Non-pigmented ciliary epithelial cell (primary cell): ENCODE results near the gene KLHDC8A.
"Not testable (repeated sequence)": the region's sequence is repeated elsewhere in the genome, so short reads cannot be mapped to it uniquely, and the experiment has no call there.

Experiments
- DNase-seq: peaks from one replicate; pipeline ENCODE4 v3.0.0-alpha.2; 2010; ENCODE audit warnings: low read depth

Gene KLHDC8A

DNA sequence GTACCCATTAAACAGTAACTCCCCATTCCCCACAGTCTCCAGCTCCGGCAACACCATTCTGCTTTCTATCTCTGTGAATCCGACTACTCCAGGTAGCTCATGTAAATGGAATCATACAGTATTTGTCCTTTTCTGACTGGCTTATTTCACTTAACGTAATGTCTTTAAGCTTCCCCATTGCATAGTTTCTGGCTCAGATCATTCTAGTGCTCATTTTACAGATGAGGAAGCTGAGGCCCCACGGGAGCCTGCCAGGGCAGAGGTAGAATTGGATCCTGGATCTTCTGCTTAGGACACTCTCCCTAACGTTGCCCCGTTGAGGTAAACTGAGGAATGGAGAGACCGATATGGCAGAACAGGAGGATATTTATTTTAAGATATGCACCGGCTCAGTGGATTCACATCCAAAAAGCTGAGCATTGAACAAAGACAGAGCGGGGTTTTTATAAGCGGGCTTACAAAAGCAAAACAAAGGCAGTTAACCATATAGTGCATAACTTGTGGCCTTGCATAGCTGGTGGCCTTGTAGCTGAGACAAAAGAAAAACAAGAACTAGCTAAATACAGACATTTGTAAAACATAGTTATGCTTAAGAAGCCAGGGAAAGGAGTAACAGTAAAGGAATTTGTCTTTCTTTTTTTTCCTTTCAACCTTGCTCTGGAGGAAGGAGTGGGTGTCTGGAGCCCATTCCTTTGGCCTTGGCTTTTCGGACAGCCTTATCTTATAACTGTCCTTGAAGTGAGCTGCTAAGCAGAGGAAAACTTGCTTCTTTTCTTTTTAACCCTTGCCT lies 15.3 kb upstream of the KLHDC8A start:
- peak; percentile 71 for DNase-seq

DNA sequence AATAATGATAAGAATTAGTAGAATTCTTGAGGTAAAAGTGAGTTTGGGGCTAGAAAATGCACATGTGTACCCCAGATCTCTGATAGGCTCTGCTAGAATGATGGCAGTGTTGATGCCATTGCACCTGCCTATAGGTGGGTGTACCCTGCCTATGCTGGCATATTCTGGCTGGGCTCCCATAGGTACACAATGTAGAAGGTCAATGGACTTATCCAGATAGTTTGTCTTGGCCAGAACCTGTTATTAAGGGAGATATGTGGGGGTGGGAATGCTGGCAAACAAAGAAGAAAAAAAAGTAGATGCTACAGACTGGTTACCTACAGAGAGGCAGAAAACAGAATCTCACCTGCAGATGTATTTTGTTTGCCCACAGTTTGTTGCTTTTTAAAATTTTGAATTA lies 14.1 kb upstream of the KLHDC8A start:
- no peak for DNase-seq

DNA sequence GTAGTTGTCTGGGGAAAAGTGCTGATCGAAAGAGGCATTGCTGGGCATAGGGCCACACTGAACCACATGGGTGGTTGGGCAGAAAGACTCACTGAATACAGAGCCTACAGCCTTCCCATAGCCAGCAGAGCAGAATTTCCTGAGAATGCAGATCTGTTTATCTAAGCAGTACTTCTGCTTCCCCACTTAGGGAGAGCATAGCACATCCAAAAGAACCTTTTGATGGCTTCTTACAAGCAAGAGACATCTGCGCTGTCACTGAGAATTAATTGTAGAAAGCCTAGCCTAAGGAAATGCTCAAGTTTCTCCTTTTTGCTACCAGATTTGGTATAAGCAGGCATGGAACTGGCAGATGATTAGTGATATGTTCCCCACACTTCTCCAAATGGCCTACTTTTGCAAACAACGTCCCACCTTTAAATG lies 13.0 kb upstream of the KLHDC8A start:
- no peak for DNase-seq

DNA sequence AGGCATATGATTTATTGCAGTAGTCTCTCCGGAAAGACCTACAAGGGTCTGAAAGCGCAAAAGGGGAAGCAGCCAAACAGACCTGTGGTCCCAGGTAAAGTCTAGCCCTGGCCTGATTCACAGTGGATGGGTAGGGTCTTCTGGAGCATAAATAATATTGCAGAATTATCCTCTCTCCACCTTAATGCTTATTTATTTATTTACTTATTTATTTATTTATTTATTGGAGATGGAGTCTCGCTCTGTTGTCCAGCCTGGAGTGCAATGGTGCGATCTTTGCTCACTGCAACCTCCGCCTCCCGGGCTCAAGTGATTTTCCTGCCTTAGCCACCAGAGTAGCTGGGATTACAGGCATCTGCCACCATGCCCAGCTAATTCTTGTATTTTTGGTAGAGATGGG lies 11.8 kb upstream of the KLHDC8A start:
- DNase-seq, result no peak

DNA sequence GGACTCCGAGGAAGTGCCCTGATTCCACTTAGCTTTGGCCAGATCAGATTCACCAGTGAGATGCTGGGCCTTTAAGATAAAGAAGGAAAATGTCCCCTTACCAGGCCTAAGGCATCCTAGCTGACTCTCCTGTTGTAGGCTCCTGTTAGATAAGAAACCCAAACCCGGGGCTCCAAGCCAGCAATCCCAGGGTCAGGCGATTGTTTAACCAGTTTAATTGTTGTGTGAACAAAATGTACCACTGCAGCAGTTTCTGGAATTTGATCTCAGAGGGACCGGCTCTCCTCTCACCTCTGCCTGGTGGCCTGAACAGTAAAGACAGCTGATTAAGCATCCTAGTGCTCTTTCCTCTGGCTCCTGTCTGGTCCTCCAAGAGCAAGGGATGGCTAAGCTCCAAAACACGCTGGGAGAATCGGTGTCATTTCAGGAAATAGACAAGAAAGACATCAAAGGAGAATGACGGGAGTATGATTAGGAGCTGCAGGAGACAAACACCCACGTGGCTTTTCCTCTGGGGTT lies 9.3 kb upstream of the KLHDC8A start:
- no peak for DNase-seq

DNA sequence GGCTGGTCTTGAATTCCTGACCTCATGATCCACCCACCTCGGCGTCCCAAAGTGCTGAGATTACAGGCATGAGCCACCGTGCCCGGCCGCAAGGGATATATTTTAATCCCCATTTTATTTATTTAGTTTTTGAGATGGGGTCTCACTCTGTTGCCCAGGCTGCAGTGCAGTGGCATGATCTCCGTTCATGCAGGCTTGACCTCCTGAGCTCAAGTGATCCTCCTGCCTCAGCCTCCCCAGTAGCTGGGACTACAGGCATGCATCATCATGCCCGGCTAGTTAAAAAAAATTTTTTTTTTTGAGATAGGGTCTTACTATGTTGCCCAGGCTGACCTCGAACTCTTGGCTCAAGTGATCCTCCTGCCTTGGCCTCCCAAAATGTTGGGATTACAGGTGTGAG lies 8.4 kb upstream of the KLHDC8A start:
- DNase-seq, result not testable (repeated sequence)

DNA sequence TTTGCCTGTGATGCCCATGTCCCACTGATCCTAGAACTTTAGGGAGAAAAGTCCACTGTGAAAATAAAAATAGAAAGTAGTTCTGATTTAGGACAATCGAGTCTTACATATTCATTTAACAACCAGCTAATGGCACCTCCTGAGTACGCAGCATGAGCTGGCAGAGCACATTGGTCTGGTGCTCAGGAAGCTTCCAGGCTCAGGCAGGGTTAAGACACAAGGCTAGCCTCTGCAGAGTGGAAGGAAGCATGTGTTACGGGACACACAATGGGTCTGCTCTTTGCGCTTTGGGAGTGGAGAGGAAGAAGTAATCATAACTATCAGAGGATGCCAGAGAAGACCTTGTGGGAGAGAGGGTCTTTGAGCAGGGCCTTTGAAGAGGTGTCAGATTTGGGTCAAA lies 4.2 kb upstream of the KLHDC8A start:
- DNase-seq, result no peak

DNA sequence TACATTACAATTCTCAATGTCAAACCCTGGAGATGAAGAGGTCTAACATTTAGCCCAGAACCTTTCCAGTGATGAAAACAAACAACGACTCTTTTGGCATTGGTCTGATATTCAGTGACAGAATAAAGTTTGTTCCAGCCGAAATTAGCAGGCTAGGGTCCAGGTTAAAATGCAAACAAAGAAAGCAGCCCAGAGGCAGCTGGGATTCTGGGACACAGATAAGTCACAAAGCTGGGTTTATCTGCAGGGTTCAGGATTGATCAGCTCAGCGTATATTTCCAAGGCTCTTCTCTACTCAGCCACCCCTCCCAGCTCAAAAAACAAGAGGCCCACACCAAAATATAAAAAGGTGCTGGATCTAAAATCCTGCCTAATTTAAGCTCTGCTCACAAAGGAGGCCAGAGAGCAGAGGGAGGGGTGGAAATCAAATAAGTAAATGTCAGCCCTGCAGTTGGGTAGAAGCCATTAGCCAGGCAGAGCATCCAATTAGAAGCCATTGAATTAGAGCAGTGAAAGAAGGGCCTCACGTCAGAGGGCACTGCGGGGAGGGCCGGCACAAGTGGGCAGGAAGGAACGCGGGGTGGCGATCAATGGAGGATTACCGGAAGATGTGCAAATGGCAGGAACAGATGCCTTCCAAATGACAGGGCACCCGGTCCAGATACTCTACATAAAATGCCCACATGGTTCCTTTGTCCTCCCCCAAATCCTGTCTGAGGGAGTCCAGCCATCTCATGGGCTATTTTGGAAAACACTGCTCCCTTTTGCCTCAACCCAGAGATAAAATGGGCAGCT lies 3.2 kb upstream of the KLHDC8A start:
- DNase-seq, result no peak

DNA sequence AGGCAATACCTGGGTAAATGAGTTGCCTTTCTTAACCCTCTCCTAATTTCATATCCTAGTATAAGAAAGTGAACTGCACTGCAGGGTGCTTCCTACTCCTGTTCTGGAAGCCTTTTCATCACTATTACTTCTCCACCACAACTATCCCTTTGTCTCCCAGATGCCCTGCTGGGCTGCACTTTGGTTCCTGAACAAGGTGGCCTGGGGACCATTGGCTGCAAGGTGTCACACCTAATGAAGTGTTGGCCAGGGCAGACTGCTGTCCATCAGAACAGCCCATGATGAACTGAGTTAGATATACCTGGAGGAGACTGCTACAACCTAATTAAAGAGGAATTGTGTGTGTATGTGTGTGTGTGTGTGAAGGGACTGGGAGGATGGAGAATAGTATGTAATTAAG lies 1.9 kb upstream of the KLHDC8A start:
- no peak for DNase-seq

DNA sequence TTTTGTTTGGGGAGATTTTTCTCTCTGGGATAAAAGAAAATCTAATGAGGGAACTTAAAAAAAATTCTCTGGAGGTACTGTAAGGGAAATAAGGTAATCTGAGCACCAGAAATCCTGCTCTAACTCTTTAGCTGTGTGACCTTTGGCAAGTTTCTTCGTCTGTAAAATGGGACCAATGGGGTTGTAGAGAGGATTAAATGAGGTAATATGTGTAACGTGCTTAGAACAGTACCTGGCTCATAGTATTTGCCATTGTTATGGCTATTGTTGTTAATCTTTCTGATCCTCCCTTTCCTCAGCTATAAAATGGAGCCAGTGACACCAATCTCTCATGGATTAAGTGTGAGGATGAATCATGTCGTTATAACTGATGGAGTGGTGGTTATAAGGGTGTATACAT lies 845 bp upstream of the KLHDC8A start:
- DNase-seq, result no peak

DNA sequence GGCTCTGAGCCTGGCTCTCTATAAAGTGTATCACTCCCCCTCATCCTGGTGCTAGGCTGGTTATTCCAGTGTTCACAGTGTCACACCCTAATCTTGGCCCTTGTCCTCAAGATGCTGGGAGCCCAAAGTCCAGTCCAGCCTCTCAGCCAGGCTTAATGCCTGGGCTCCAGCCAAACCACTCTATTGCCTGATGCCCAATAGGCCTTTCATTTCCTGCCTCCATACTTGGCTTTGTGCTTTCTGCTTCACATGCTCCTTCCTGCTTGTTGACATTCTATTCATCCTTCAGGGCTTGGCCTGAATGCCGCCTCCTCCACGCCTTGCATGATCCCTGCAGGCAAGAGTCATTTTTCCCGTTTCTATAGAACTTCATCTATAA lies 1.7 kb downstream of the KLHDC8A start:
- DNase-seq, result no peak

DNA sequence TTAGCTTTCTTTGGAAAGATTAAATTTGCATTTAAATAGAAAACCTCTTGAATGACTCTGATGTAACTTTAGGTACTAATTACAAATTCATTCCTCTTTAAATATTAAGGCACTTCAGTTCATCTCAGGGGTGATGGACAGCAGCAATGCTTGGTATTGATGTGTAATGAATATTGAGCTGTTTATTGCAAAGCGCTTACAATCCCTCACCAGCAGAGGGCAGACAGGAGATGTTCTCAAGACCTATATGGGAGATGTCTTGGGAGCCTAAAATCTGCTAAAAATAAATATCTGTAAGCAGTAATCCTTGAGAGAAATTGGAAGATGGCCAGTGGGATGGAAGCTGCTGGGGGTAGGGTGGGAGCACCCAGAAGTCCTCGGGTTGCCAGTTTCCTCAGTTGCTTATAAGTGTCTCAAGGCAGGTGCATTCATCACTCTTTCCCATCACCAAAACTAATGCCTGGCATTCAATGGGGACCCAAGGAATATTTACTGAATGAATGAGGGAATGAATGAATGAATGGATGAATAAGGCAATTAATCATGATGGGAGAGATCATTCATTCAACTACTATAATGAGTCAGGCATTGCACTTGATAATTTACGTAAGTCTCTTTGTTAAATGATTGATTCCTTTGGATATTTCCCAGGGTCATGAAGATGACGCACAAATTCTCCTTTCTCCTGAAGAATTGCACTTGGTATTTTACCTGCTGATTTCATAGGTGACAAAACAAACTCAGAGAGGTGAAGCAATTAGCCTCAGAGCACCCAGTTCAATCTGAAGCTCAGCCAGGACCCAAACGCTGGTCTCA lies 2.3 kb downstream of the KLHDC8A start:
- no peak for DNase-seq

DNA sequence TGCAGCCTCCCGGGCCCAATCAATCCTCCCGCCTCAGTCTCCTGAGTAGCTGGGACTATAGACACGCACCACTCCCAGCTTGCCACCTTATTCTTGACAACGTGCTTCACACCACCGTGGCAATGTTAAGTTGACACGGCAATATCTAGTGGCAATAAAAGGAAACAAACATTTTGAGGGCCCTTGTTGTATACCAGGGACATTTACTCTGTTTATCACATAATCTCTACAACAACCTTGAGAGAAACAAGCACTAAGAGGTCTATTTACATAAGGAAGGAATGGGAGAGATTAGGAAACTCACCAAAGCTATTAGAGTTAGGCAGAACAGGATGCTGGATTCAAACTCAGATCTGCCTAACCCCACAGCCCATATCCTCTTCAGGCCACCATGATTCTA lies 3.1 kb downstream of the KLHDC8A start:
- DNase-seq, result no peak

DNA sequence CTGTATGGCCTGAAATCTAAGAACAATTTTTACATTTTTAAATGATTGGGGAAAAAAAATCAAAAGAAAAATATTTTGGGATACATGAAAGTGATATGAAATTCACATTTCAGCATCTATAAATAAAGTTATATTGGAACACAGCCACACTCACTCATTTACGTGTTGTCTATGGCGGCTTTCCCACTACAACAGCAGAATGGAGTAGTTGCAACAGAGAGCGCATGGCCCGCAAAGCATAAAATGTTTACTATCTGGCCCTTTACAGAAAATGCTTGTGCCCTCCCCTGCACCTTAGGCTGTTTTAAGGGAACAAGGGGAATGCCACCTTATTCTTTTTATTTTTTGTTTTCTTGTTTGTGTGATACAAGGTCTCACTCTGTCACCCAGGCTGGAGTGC lies 3.5 kb downstream of the KLHDC8A start:
- DNase-seq, result no peak

DNA sequence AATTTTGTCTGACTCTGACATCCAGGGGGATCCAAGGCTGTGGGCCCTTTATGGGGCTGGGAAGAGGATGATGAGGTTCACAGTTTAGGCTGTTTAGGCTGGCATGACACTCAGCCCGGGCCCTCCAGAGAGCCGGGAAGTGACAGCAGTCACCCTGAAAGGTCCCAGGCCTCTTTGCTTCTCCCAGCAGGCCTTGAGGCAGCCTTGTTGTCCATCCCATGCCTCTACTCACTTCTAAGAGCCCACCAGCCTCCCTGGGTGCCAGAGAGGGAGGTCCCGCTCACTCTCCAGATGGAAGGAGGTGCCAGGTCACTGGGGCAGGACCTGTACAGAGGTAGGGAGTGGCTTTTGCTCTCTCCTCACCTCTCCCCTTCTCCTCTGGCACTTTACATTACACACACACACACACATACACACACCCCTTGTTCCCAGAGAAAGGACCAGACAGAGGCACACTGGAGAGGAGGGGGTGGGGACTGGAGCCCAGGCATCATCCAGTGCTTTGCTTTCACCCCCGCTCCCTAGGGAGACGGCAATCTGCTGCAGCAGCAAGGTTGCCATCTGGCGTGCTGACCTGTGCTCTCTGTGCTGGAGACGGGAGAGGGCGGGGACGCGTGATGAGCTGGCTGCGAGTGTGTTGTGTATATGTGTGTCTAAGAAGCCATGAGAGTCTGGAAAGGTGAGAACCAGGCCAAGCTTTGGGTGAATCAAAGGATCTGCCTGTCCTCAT lies 4.6 kb downstream of the KLHDC8A start:
- DNase-seq, result no peak

DNA sequence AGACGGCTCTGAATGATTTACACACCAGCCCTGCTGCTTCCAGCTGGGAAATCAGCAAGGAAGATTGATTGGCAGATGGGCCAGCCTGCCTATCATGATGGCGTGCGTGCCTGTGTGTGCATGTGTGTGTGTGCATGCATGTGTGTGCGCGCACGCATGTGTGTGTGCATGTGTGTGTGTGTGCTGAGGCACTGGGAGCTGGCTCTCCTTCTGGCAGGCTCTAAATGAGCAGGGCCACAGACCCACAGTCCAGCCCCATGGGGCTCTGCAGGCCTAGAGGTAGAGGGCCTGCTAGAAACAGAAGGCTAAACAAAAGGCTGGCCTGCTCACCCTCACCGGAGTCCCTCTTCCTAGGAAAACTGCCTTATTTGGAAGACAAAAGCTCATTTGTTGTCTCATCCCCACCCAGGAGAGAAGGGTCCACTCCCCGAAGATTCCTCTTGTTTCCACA lies 6.0 kb downstream of the KLHDC8A start:
- no peak for DNase-seq

DNA sequence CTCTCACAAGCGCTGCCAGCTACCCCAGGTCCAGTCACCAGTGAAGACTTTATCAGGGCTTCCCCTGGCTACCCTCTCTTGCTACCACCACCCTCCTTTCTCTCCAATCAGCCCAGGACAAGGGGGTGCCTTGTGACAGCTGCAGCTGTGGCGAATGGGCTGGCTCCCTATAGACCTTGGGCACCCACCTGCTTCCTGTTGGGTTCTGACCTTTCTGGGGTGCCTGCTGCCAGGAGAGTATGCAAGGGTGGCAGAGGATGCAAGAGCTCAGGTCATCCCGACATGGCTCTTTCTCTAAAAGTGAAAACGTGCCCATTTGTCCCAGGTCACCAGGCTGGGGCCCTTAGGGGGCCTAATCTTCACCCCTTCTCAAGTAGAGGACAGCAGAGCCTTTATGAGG lies 6.6 kb downstream of the KLHDC8A start:
- no peak for DNase-seq

DNA sequence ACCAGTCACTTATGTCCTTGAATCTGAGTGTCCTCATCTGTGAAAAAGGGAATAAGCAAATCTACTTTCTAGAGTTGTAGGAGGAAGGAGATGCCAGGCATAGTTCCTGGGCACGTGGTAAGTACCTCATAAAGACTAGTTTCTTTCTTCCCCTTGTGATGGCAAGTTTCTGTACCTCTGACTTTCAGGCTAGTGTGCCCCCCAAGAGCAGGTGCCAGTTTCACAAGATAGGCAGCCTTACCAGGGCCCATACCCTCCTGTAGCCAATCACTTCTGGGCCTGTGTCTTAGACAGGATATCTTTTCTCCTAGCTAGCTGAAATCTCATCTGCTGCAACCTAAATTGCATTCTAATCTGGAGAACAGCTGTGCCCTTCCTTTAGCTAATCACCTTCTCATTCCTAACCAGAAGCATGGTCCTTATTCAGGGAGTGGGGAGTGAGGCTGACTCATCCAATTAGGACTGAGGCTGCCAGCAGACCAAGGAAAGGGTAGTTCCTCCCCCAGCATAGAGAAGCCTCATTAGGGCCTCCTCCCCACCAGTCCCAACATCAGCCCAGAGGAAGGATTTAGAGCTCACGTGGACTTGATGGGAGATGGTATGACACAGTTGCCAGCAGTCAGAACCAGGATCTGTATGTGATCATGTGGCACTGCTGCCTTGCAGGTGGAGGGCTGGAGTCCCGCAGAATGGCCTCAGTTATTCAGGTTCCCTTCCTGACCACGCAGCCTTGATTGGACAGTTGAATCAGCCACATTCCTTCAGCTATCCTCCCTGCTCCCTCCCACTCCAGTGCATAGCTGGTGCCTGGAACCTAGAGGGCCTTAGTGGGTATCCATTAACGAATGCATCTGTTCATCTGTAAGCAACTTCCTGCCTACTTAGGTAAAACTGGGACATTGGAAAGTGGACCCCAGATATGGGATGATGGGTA lies 7.9 kb downstream of the KLHDC8A start:
- no peak for DNase-seq

DNA sequence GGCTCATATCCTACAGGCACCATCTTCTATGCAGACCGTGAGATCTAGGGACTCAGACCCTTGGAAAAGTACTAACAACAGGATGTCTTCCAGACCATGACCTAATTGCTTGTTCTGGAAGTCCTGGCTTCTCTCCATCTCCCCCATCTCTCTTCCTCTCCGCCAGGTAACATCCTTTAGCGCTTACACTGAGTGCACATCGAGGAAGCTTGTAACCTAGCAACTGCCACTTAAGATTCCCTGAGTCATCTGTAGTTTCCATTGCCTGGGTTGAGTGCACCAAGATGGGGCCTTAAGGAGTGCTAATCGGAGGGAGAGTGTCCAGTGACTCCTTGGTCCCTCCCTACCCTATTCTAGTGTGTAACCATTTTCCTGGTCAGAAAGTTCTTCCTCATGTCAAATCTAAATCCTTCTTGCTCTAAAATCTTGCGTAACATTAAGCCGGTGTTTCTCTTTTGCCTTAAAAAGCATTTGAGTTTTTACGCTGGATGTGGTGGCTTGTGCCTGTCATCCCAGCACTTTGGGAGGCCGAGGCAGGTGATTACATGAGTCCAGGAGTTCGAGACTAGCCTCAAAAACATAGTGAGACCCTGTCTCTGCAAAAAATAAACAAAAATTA lies 9.7 kb downstream of the KLHDC8A start:
- no peak for DNase-seq

DNA sequence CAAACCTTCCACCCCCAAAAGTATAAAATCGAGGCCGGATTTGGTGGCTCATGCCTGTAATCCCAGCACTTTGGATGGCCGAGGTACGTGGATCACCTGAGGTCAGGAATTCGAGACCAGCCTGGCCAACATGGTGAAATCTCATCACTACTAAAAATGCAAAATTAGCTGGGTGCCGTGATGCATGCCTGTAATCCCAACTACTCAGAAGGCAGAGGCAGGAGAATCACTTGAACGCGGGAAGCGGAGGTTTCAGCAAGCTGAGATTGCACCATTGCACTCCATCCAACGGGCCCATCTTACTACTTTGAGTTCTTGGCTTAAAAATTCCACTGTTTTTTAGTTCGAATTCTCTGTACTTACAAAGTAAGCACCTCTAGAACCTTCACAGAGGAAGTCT lies 11.0 kb downstream of the KLHDC8A start:
- DNase-seq, result no peak
